ENCODE measurements around the gene ATE1. TPM values are rescaled to one million over a fixed set of nuclear protein-coding genes. Genes with fewer than 3 reads are reported as not detected.

ATE1 gene
- total RNA-seq, 1 donor from 2014 or later = 35.4 TPM

- Mint-ChIP-seq H3K27ac (no peak overlapping the region), H3K36me3 (peaks cover 42% of the 10 kb centered on the region), H3K4me1 (ENCODE audit: unreplicated experiment) (peaks cover 8% of the 10 kb centered on the region), H3K9me3 (no peaks in the 10 kb centered on the region), H3K27me3 (no peaks in the 10 kb centered on the region), H3K4me3 (no peak overlapping the region)
- TF ChIP-seq CTCF (conservative IDR thresholded peaks at IDR 0.05) = no peak
- no peak for DNase-seq (ENCODE audit: extremely low spot score, unreplicated experiment)
Observed at GRCh38 chr10:121873236-121873635, 54.6 kb downstream of the ATE1 start.

GRCh38 chr10:121870413-121870812, 57.4 kb downstream of the ATE1 start:
- H3K9me3 Mint-ChIP-seq = no peaks in the 10 kb centered on the region
- H3K4me3 Mint-ChIP-seq = no peak overlapping the region
- H3K27me3 Mint-ChIP-seq = no peaks in the 10 kb centered on the region
- H3K27ac Mint-ChIP-seq = no peak overlapping the region
- peaks cover 17% of the 10 kb centered on the region for H3K4me1 Mint-ChIP-seq (ENCODE audit: unreplicated experiment)
- no peak for DNase-seq (ENCODE audit: extremely low spot score, unreplicated experiment)
- TF ChIP-seq CTCF (conservative IDR thresholded peaks at IDR 0.05) = no peak
- peaks cover 33% of the 10 kb centered on the region for H3K36me3 Mint-ChIP-seq

DNA sequence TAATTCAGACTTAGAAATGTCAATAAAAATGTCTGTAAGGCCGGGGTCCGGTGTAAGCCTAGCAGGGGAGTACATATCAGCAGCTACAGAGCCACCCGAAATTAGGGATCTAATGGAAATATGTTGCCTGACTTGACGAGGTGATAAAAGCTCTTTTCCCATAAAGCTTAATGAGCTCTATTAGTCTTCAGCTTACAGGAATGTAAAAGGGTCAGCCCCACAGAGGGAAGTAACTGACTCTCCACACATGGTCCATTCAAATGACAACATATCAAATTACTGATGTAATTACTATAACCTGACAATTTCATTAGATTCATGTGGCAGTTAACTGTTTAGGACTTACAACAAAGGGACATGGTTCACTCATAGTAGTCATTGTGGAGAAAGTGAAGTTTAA, 62.3 kb downstream of the ATE1 start:
- Mint-ChIP-seq H3K4me1 (ENCODE audit: unreplicated experiment) (peaks cover 18% of the 10 kb centered on the region), H3K36me3 (peaks cover 51% of the 10 kb centered on the region)
- no peak for TF ChIP-seq CTCF (conservative IDR thresholded peaks at IDR 0.05)

GRCh38 chr10:121864653-121865052, 63.2 kb downstream of the ATE1 start:
- no peak overlapping the region for H3K4me3 Mint-ChIP-seq
- no peaks in the 10 kb centered on the region for H3K27me3 Mint-ChIP-seq
- peaks cover 47% of the 10 kb centered on the region for H3K36me3 Mint-ChIP-seq
- H3K4me1 Mint-ChIP-seq (ENCODE audit: unreplicated experiment) = peaks cover 18% of the 10 kb centered on the region
- TF ChIP-seq CTCF (conservative IDR thresholded peaks at IDR 0.05) = no peak
- H3K9me3 Mint-ChIP-seq = no peaks in the 10 kb centered on the region
- no peak for DNase-seq (ENCODE audit: extremely low spot score, unreplicated experiment)
- no peak overlapping the region for H3K27ac Mint-ChIP-seq

More for the DNA sequence above, 62.3 kb downstream of the ATE1 start:
- H3K27me3 Mint-ChIP-seq = no peaks in the 10 kb centered on the region
- H3K27ac Mint-ChIP-seq = no peak overlapping the region
- H3K9me3 Mint-ChIP-seq = no peaks in the 10 kb centered on the region
- DNase-seq (ENCODE audit: extremely low spot score, unreplicated experiment) = no peak
- H3K4me3 Mint-ChIP-seq = no peak overlapping the region

DNA sequence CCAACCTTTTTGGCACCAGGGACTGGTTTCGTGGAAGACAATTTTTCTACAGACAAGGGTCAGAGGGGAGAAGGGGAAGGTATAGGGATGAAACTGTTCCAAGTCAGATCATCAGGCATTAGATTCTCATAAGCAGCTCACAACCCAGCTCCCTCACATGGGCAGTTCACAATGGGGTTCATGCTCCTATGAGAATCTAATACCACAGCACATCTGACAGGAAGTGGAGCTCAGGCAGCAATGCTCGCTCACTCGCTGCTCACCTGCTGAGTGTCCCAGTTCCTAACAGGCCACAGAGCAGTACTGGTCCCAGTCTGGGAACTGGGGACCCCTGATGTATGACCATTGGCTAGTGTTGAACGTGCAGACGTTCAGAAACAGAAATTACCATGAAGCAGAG, 63.7 kb downstream of the ATE1 start:
- H3K9me3 Mint-ChIP-seq = no peaks in the 10 kb centered on the region
- H3K36me3 Mint-ChIP-seq = peaks cover 42% of the 10 kb centered on the region
- H3K4me1 Mint-ChIP-seq (ENCODE audit: unreplicated experiment) = peaks cover 18% of the 10 kb centered on the region
- H3K27me3 Mint-ChIP-seq = no peaks in the 10 kb centered on the region
- H3K4me3 Mint-ChIP-seq = no peak overlapping the region
- H3K27ac Mint-ChIP-seq = no peak overlapping the region
- no peak for TF ChIP-seq CTCF (conservative IDR thresholded peaks at IDR 0.05)
- DNase-seq (ENCODE audit: extremely low spot score, unreplicated experiment) = no peak

DNA sequence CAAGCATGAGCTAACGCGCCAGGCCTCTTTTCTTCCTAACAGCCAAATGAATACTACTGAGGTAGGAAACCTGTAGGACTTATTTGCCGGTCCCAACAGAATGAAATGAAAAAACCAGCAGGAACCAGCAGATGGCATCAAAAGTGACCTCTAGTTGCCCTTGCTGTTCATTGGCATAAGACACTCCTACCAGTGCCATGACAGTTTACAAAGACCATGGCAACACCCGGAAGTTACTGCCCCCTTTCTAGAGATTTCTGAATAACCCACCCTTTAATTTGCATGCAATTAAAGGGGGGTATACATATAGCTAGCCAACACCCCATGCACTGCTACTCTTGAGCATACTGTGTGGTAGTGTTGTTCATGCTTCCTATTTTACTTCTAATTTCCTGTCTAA, 65.2 kb downstream of the ATE1 start:
- H3K4me3 Mint-ChIP-seq = no peak overlapping the region
- H3K4me1 Mint-ChIP-seq (ENCODE audit: unreplicated experiment) = peaks cover 18% of the 10 kb centered on the region
- TF ChIP-seq CTCF (conservative IDR thresholded peaks at IDR 0.05) = no peak
- H3K27ac Mint-ChIP-seq = no peak overlapping the region
- H3K36me3 Mint-ChIP-seq = peaks cover 40% of the 10 kb centered on the region
- H3K27me3 Mint-ChIP-seq = no peaks in the 10 kb centered on the region
- no peaks in the 10 kb centered on the region for H3K9me3 Mint-ChIP-seq
- DNase-seq (ENCODE audit: extremely low spot score, unreplicated experiment) = no peak
